Measurements from ENCODE around the gene PNKD. TPM values are rescaled to one million over a fixed set of nuclear protein-coding genes. Genes with fewer than 3 reads are reported as not detected.

Gene PNKD
- total and polyA plus RNA-seq, 2 of the 8 experiments (the other 6 are each of a cell fraction or from before 2014, with no cell fraction given): 43.9 to 65.4 TPM

GRCh38 chr2:218269900-218270720 lies at the start of gene PNKD, which contains the start of gene AAMP (continued):
- TF ChIP-seq SAP30 (IDR thresholded peaks at IDR 0.05; ENCODE audit: insufficient read depth, insufficient replicate concordance, low read length) (peak; percentile 90), RBBP5 (IDR thresholded peaks at IDR 0.05; ENCODE audit: borderline replicate concordance, low read depth, low read length) (0 out of 2 replicates have a peak, but pooled peaks have one; percentile 64), CTCF (IDR thresholded peaks at IDR 0.05; ENCODE audit: control extremely low read depth in 1 of 3, insufficient read depth in 1 of 3, low read depth in 1 of 3, low read length in 3 of 3) (no peak), TCF12 (IDR thresholded peaks at IDR 0.05; ENCODE audit: low read depth, low read length) (no peak), CTBP2 (IDR thresholded peaks at IDR 0.05; ENCODE audit: borderline replicate concordance, insufficient read depth, insufficient read length, low read length) (no peak), RNF2 (IDR thresholded peaks at IDR 0.05; ENCODE audit: borderline replicate concordance, low read depth, low read length, missing control alignments, poor library complexity, severe bottlenecking) (no peak), KDM4A (IDR thresholded peaks at IDR 0.05; ENCODE audit: low read depth, low read length, severe bottlenecking) (peak; percentile 63), EGR1 (IDR thresholded peaks at IDR 0.05; ENCODE audit: borderline replicate concordance, low read depth, low read length) (peak; percentile 99), SRF (IDR thresholded peaks at IDR 0.05; ENCODE audit: low read depth, low read length) (no peak), GTF2F1 (IDR thresholded peaks at IDR 0.05; ENCODE audit: borderline replicate concordance, low read depth, low read length) (peak; percentile 44; the same call in 1 of the 2 replicates), CHD2 (IDR thresholded peaks at IDR 0.05; ENCODE audit: low read length) (peak; percentile 89), JUND (IDR thresholded peaks at IDR 0.05; ENCODE audit: low read length) (no peak), YY1 (IDR thresholded peaks at IDR 0.05; ENCODE audit: low read depth, low read length) (peak; percentile 95), POU5F1 (IDR thresholded peaks at IDR 0.05; ENCODE audit: low read depth, low read length) (no peak), E2F6 (IDR thresholded peaks at IDR 0.05) (no peak), KDM5A (IDR thresholded peaks at IDR 0.05; ENCODE audit: low read length) (no peak; the same call in none of the 2 replicates), RAD21 (IDR thresholded peaks at IDR 0.05 in 1 of 2, conservative IDR thresholded peaks at IDR 0.05 in 1 of 2; ENCODE audit: low read depth in 2 of 2, low read length in 2 of 2) (no peak), ATF3 (IDR thresholded peaks at IDR 0.05; ENCODE audit: insufficient read depth, low read depth, low read length) (peak; percentile 59; the same call in 1 of the 2 replicates)
